NCI-H187 treated with DMSO at 0.1 percent for 48 hours (cell line): Measurements from ENCODE around the gene SGMS1.
"Not testable (repeated sequence)": the region's sequence is repeated elsewhere in the genome, so short reads cannot be mapped to it uniquely, and the experiment has no call there.

ENCODE experiments used
- DNase-seq: peaks from one replicate; lab custom pipeline; 2025; lab: John Stamatoyannopoulos, UW

Gene SGMS1

DNA sequence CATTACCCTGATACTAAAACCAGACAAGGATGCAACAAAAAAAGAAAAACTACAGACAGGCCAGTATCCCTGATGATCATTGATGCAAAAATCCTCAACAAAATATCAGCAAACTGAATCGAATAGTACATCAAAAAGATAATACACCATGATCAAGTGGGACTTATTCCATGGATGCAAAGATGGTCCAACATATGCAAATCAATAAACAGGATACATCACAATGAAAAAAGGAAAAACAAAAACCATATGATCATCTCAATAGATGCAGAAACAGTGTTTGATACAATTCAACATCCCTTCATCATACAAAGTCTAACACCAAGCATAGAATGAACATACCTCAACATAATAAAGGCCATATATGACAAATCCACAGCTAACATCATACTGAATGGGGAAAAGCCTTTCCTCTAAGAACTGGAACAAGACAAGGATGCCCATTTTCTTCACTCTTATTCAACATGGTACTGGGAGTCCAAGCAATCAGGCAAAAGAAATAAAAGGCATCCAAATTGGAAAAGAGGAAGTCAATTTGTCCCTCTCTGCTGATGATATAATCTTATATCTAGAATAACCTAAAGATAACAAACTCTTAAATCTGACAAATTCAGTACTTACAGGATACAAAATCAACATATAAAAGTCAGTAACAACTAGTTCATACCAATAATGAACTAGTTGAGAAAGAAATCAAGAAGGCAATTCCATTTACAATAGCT lies 323.6 kb downstream of the SGMS1 start:
- no peak for DNase-seq

- DNase-seq: no peak
Measured at GRCh38 chr10:50295367-50295766, 328.4 kb downstream of the SGMS1 start.

DNA sequence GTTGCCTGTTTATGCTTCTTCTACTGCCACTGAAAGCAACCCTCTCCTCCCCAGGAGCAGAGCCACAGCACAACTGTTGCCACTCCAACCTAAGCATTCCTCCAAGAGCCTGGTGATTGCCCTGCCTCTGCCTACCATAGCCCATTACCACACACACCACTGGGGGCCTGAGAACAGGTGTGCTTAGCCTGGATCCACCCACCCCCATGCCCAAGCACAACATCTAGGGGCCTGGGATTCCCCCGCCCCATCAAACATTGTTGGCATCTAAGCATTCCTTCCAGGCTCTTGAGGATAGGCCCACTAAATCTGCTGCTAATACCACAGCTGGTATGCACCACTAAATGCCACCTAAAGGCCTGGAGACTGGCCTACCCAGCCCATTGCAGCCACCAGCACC lies 329.2 kb downstream of the SGMS1 start:
- no peak for DNase-seq

- no peak for DNase-seq
Measured at GRCh38 chr10:50293513-50294313, 330.0 kb downstream of the SGMS1 start.

DNA sequence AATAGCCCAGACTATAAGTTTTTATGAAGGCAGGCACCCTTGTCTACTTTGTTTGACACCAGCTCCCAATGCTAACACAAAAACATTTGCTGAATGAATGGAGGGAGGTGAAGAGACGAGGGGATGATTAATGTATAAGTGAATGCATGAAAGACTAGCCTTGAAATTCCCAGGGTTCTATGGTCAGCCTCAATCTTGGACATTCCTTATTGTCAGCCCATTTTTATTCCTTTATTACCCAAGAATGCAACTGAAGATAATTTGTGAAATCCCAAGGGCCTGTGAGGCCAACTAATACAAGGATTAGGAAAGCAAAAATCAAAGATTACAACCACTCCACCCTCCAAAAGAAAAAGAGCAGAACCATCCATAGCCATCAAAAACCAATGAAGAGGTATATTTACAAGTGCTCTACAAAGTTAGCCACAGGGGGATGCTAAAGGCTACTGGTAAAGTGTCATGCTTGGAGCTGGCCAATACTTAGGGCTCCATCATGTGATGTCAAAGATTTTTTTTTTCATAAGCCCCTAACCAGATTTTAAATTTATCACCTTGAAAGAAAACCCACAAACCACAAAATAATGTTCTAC lies 332.4 kb downstream of the SGMS1 start:
- no peak for DNase-seq

- no peak for DNase-seq
Measured at GRCh38 chr10:50289196-50289595, 334.6 kb downstream of the SGMS1 start.

GRCh38 chr10:50286996-50287803 lies 336.6 kb downstream of the SGMS1 start:
- DNase-seq: no peak

- DNase-seq: no peak
Measured at GRCh38 chr10:50286517-50286916, 337.2 kb downstream of the SGMS1 start.

DNA sequence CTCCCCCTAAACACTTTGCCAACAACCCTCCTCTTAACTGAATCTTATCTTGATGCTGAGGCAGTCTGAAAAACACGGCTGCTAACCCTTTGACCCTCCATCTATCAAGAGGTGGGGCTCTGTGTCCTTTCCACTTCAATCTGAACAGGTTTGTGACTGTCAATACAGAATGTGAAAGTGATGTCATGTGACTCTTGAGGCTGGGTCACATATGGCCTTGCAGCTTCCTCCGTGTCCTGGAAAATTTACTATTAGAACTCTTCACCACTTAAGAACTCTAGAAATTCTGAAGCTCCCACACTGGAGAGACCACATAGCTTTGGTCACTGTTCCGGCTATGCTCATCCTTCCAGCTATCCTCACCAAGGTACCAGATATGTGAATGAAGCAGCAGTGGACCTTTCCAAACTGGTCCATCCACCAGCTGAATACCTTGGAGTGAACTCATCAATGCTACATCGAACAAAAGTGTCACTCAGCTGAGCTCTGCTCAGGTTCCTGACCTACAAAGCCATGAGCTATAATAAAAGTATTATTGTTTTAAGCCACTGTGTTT lies 341.7 kb downstream of the SGMS1 start:
- DNase-seq: no peak

- DNase-seq: no peak
Measured at GRCh38 chr10:50281210-50281966, 342.4 kb downstream of the SGMS1 start.

GRCh38 chr10:50280049-50280841 lies 343.5 kb downstream of the SGMS1 start:
- DNase-seq: no peak

DNA sequence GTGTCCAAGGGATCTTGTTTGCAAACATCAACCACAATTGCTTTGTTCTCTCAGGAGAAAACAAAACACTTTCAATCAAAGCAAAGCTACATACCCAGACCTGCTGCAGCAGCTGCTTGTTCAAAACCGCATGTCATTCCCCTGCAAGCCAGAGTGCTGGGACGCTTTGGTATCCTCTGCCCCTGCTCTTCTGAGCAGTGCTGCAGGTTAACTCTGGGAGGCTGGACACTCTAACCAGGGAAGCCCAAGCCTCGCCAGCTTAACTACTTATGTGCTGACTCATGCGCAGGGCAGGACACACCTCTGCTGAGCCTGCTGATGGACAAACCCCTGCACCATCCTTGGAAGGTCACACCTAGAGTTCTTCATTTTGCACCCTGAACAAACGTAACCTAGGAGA lies 344.3 kb downstream of the SGMS1 start:
- no peak for DNase-seq

DNA sequence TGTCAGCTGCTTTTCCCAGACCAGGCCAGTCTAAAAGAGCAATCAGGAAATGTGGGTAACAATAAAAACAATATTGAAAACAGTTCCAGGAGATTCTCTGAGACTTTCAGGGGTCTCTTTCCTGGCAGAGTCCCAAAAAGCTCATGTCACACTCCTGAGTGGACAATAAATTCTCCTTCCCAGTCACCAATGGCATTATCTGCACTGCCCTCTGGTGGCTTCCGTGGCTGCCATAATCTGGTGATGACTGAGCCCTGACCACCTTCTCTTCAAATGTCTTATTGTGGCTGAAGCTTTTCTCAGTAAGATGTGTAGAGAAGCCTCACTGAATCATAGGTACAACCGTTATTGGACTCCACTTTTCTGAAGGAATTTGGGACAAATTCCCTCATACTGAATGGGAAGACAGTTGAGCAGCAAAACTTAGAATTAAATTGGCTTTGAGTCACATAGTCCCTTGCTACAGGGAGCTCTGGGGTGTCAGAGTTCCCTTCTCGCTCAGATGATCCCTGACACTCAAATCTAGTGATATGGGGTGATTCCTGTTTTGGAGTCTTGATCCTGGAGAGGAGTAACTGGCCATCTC lies 348.0 kb downstream of the SGMS1 start:
- no peak for DNase-seq

GRCh38 chr10:50272531-50272930 lies 351.2 kb downstream of the SGMS1 start:
- DNase-seq: no peak

GRCh38 chr10:50271564-50272250 lies 352.0 kb downstream of the SGMS1 start:
- DNase-seq: no peak

DNA sequence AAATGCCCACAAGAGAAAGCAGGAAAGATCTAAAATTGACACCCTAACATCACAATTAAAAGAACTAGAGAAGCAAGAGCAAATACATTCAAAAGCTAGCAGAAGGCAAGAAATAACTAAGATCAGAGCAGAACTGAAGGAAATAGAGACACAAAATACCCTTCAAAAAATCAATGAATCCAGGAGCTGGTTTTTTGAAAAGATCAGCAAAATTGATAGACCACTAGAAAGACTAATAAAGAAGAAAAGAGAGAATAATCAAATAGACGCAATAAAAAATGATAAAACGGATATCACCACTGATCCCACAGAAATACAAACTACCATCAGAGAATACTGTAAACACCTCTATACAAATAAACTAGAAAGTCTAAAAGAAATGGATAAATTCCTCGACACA lies 355.9 kb downstream of the SGMS1 start:
- DNase-seq: not testable (repeated sequence)

DNA sequence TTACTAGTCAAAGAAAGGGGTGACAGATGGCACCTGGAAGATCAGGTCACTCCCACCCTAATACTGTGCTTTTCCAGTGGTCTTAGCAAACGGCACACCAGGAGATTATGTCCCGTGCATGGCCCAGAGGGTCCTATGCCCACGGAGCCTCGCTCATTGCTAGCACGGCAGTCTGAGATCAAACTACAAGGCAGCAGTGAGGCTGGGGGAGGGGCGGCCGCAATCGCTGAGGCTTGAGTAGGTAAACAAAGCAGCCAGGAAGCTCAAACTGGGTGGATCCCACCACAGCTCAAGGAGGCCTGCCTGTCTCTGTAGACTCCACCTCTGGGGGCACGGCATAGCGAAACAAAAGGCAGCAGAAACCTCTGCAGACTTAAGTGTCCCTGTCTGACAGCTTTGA lies 361.1 kb downstream of the SGMS1 start:
- not testable (repeated sequence) for DNase-seq

- DNase-seq: no peak
Measured at GRCh38 chr10:50260791-50261281, 362.9 kb downstream of the SGMS1 start.
